ENCODE measurements around the gene MAD2L1BP.

The MAD2L1BP gene

DNA sequence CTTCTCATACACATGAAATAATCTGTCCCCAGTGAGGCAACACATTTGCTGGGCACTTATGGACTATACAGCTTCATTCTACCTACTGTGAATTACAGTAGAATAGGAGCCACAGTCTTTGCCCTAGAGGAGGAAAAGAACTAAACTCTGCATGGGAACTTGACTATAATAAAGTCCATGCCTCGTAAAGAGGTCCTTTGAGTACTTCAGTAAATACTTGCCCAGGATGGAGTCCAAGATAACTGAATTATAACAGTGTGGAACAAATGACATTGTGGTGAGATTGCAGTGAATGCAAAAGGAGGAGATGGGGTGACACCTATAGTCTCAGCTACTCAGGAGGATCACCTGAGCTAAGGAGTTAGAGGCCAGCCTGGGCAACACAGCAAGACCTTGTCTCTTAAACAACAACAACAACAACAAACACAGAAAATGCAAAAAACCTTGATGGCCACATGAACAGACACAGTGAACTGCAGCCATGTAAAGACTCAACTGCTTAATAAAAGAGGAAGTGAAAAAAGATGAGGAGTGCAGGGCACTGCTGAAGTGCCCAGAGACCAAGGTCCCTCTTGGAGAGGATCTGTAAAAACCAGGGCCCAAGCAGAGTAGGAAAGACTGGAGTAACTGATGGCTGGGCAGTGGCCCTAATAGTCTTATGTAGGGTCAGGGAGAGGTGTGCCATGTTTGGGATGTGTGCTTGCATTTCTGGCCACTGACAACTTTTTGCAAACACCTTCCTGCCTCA lies 48.2 kb downstream of the MAD2L1BP start:
- DNase-seq: no peak

DNA sequence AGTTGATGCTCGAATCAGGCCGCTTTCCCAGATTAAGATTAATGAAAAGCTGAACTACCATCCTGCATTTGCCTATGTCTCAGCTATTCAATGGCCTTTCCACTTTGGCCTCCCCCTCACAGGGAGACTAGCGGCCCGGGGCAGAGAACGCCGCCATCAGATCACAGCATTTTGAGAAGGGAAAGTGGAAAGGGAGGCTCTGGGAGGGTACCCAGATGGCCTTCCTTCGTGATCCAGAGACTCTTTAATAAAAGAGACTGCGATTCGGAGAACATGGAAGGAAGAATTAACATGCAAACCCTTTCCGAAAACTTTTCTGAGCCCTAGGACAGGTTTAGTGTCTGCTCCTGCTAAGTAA lies 51.4 kb downstream of the MAD2L1BP start:
- DNase-seq: no peak

DNA sequence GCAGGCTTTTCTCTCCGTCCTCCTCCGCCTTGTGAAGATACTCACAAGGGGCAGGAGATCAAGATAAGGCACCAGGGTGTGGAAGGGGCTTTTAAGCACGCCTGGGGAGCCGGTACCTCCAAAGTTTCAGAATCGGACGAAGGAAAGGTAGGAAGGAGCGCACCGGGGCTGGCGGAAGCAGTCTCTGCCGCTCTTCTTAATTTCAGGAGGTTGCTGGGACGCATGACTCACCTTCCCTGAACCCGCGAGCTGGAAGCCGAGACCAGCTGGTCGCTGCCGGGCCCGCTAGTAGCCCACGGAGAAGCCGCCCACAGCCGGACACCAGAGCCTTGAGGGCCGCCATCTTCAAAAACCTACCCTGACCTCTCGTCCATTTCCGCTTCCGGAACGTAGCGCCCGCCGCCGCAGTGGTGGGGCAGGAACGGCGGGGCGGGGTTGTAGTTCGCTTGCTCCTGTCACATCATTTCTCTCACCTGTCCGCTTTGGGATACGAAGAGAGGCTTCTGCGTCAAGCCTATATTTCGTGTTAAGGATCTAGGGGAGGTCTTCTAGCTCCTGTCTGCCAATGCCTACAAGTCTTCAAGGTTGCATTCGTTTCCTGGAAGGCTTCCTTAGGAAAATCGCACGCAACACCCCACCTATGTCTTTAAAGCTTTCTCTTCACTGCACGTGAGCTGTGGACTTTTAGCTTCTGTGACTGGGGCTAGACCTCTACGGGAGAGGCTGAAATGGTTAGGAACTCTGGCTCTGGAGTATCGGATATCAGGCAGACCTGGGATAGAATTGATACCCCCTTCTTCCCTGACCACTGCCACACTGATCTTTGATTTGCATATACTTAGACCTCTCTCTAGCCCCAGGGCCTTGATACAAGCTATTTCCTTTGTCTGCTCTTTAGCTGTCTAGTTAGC lies 52.1 kb downstream of the MAD2L1BP start, which contains the start of gene MRPS18A:
TSS of gene MRPS18A (minus strand) at position 355 of the 911 bp plus-strand sequence. CDS start at position 343, 12 bp downstream.
- peak; percentile 71 for DNase-seq

DNA sequence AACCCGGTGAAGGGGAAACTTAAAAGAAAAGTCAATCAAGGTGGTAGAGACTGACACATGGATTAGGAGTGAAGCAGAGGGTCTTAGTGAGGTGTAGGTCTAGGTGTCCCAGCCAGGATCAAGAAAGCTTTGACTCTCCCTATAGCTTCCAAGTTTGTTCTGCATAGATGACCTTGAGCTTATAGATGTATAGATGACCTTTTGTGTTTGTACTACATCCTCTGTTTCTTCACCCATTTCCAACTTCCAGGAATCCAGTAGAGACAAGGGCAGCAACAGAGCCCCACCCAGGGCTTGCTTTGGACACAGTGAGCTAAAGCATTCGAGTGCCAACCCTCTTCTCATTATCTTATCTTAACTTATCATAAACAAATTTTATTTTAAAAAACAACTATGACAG lies 53.8 kb downstream of the MAD2L1BP start:
- no peak for DNase-seq

Data from T-helper 9 cell (primary cell).